Subcutaneous adipose tissue (tissue), 4 donors: ENCODE data around the gene GREB1L. TPM values are rescaled to one million over a fixed set of nuclear protein-coding genes. Genes with fewer than 3 reads are reported as not detected.

ENCODE experiments used
- total RNA-seq, 4 donors: library from RNA; depleted of rRNA; stranded (reverse); fragments of >200 nt; gene quantifications; one replicate each; pipeline ENCODE4 v1.1.0, GENCODE V29; 2016
- TF ChIP-seq, protein P1 (sequence below): fragments of 450-650 bp; IDR thresholded peaks from one replicate; pipeline ENCODE4 v1.5.1; 2016; ENCODE audit warnings: low read depth, mild to moderate bottlenecking, control low read depth, antibody characterized with exemption, moderate library complexity

The GREB1L gene
- total RNA-seq, 4 donors from 2014 or later = 10.0 to 39.7 (median 26.0) TPM

DNA sequence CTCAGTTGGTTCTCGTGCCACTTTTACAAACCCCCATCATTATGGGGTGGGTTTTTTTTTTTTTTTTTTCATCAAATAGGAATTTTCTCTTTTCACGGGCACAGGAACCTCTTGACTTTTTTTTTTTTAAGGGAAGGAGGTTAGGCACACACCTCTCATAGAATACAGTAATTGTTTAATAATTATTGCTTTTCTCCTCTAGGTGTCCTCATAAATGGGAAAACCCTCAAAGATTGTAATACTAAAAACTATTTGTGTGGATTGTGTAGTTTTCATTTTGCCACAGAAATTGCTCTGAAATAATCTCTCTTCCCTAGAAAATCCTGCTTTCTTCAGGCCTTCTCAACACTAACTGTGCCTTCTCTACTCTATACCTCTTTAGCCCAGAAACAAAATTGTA, 147.3 kb downstream of the GREB1L start:
- TF ChIP-seq, protein P1, sequence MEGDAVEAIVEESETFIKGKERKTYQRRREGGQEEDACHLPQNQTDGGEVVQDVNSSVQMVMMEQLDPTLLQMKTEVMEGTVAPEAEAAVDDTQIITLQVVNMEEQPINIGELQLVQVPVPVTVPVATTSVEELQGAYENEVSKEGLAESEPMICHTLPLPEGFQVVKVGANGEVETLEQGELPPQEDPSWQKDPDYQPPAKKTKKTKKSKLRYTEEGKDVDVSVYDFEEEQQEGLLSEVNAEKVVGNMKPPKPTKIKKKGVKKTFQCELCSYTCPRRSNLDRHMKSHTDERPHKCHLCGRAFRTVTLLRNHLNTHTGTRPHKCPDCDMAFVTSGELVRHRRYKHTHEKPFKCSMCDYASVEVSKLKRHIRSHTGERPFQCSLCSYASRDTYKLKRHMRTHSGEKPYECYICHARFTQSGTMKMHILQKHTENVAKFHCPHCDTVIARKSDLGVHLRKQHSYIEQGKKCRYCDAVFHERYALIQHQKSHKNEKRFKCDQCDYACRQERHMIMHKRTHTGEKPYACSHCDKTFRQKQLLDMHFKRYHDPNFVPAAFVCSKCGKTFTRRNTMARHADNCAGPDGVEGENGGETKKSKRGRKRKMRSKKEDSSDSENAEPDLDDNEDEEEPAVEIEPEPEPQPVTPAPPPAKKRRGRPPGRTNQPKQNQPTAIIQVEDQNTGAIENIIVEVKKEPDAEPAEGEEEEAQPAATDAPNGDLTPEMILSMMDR = no peak

DNA sequence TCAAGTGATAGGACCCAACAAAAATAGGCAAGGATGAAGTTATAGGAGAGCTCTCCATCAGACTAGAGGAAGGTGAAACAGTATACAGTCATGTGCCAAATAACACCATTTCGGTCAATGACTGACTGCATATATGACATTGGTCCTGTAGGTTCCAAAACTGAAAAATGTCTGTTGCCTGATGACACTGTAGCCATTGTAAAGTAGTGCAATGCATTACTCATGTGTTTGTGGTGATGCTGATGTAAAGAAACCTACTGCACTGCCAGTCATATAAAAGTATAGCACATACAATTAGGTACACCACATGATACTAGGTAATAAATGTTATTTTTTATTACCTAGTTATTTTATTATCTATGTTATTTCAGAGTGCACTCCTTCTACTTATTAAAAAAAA, 147.9 kb downstream of the GREB1L start:
- TF ChIP-seq, protein P1 = no peak

DNA sequence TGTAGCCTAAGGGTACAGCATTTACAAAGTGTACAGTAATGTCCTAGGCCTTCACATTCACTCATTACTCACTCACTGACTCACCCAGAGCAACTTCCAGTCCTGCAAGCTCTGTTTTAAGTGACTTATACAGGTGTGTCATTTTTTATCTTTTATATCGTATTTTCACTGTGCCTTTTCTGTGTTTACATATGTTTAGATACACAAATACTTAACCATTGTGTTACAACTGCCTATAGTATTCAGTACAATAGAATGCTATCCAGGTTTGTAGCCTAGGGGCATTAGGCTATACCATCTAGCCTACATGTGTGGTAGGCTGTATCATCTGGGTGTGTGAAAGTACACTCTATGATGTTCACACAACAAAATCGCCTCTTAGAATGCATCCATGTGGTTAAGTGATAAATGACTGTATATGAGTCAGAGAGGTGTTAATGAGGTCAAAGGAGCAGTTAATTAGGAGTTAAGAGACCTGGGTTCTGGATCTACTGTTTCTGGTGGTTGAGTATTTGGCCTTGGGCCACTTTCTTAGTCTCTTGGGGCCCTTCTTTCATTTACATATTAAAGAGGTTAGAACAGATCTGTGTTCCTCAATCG, 149.1 kb downstream of the GREB1L start:
- TF ChIP-seq, protein P1 = no peak

DNA sequence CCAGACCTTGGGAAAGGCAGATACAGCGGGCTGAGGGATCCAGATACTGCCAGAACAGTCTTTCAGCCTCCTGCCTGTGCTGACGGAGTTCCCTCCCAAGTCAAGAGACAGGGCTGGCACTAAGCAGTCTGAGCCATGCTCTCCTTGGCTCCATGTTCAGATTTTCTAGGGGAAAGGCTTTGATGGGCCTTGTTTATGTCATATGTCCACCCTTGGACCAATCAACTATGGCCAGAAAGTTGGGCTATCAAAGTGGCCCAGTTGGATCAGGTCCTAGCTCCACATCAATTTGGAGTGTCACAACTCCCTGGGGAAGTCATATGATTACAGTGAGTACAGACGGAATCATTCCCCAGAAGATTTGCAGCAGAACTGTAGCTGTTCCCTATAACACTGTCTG, 152.0 kb downstream of the GREB1L start:
- TF ChIP-seq, protein P1 = no peak

DNA sequence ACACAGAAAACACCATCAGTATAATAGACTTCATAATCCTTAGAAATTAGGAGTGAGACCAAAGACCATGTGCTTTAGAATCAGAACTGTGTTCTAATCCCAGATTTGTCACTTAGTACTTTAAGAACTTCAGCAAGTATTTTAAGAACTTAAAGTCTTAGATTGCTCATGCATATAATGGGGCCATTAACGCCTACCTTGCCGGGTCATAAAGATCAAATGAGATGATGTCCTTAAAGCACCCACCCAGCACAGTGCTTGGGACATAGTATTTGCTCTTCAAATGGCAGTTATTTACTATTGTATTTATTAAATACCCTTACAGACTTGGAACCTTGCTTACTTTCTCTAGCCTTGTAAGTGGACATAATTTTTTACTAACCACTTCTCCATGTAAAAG, 156.1 kb downstream of the GREB1L start:
- TF ChIP-seq, protein P1 = no peak

DNA sequence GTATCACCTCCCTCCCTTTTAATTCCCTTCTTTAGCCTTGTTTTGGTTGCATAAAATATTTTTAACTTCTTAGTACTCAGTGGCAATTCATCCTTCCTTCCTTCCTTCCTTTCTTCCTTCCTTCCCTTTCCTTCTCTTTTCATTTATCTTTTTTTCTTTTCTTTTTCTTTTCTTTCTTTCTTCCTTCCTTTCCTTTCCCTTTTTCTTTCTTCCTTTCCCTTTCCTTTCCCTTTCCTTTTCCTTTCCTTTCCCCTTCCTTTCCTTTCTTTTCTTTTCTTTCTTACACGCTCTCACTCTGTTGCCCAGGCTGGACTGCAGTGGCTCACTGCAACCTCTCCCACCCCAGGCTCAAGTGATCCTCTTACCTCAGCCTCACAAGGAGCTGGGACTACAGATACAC, 160.2 kb downstream of the GREB1L start:
- TF ChIP-seq, protein P1 = no peak

DNA sequence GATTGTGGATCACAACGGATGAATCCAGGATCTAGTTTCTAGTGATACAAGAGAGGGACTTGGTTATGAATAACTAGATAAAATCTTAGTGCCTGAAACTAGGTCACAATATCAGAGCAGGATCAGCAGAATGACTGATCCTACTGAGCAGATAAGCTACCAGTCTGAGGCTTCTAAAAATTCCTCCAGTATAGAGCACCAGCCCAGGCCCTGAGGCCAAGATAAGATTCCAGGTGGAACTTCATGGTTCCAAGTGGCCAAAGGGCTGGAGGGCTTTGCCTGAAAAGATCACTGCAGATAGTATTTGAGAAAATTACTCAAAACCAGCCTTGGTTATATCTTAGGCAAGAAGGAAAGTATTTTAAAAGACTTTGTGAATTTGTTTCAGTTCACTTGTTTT, 162.4 kb downstream of the GREB1L start:
- TF ChIP-seq, protein P1 = no peak
